ENCODE results near the gene HOGA1.
"Not testable (repeated sequence)": the region's sequence is repeated elsewhere in the genome, so short reads cannot be mapped to it uniquely, and the experiment has no call there.

HOGA1 gene

DNA sequence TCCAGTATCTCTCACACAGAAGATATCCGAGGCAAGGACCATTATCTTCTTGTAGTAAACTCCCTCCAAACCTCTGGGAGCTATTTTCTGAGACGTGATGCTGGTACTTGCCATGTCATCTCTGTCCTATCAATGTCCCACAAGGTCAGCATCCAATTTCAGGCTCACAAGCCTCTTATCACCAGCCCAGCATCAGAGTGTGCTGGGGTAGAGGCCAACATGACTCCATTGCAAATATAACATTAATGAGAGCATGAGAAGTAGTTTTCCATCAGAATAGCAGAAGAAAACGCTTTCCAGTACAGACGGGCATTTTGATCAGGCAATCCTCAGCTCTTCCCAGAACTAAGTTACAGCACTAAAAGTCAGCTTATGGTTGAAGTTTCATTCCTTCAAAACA lies 43.5 kb downstream of the HOGA1 start:
- Histone ChIP-seq H3K4me3 (ENCODE audit: low read length) (no peak overlapping the region), H3K9ac (ENCODE audit: low read length) (no peak overlapping the region), H3K36me3 (ENCODE audit: control insufficient read depth, insufficient read depth, low read length, severe bottlenecking) (no peaks in the 10 kb centered on the region), H3K9me3 (ENCODE audit: control insufficient read depth, low read length) (no peaks in the 10 kb centered on the region), H3K27me3 (replicated peaks; ENCODE audit: control insufficient read depth, insufficient read depth, low read length) (no peaks in the 10 kb centered on the region), H3K4me1 (ENCODE audit: control insufficient read depth, insufficient read depth, low read length) (no peaks in the 10 kb centered on the region)
- DNase-seq (ENCODE audit: low read depth) = no peak

DNA sequence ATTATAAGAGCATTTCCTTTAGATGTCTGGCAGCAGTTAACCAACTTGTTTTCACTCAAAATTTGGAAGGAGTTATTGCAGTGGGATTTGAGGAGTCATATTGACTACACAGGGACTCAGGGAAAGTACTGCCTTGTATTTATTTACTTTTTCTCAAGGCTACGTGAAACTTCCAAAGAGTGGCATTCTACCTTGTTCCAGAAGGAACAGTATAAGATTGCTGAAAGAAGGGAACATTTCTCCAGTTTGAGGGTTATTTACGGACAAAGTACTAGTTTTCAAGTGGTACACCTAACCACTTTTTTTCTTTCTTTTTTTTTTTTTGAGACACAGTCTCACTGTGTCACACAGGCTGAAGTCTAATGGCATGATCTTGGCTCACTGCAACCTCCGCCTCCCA lies 44.0 kb downstream of the HOGA1 start:
- Histone ChIP-seq H3K9ac (ENCODE audit: low read length) (no peak overlapping the region), H3K4me1 (ENCODE audit: control insufficient read depth, insufficient read depth, low read length) (no peaks in the 10 kb centered on the region), H3K4me3 (ENCODE audit: low read length) (no peak overlapping the region), H3K36me3 (ENCODE audit: control insufficient read depth, insufficient read depth, low read length, severe bottlenecking) (no peaks in the 10 kb centered on the region), H3K9me3 (ENCODE audit: control insufficient read depth, low read length) (no peaks in the 10 kb centered on the region), H3K27me3 (replicated peaks; ENCODE audit: control insufficient read depth, insufficient read depth, low read length) (no peaks in the 10 kb centered on the region)
- DNase-seq (ENCODE audit: low read depth) = no peak

DNA sequence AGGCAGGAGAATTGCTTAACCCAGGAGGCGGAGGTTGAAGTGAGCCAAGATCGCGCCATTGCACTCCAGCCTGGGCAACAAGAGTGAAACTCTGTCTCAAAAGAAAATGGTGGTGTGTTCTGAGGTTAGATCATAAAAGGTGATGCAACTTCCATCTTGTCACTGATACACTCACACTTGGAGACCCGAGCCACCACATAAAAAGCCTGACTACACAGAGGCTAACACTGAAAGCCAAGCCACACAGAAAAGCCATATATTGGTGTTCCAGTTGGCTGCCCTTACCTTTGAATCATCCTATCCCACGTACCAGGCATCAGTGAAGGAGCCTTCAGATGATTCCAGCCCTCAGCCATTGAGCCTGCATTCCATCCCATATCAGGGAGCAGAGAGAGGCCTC lies 45.1 kb downstream of the HOGA1 start:
- Histone ChIP-seq H3K36me3 (ENCODE audit: control insufficient read depth, insufficient read depth, low read length, severe bottlenecking) (no peaks in the 10 kb centered on the region), H3K27me3 (replicated peaks; ENCODE audit: control insufficient read depth, insufficient read depth, low read length) (no peaks in the 10 kb centered on the region), H3K4me3 (ENCODE audit: low read length) (no peak overlapping the region), H3K9me3 (ENCODE audit: control insufficient read depth, low read length) (no peaks in the 10 kb centered on the region), H3K4me1 (ENCODE audit: control insufficient read depth, insufficient read depth, low read length) (no peaks in the 10 kb centered on the region), H3K9ac (ENCODE audit: low read length) (no peak overlapping the region)
- DNase-seq (ENCODE audit: low read depth) = no peak

DNA sequence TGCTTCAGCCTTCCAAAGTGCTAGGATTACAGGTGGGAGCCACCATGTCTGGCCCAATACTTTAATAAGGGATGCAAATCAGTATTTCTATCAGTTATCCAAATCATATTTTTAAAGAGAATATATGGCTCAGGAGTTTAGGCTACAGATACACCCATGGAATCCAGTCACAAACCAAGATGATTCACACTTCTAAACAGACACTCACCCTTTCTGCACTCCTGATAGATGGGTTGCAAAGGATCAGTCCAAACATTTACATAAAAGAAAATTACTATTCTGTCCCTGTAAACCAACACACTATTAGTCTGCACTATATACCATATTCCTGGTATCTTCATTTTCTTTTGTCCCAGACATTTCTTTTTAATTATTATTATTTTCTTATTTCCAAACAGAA lies 46.9 kb downstream of the HOGA1 start:
- Histone ChIP-seq H3K27me3 (replicated peaks; ENCODE audit: control insufficient read depth, insufficient read depth, low read length) (no peaks in the 10 kb centered on the region), H3K9me3 (ENCODE audit: control insufficient read depth, low read length) (no peaks in the 10 kb centered on the region), H3K4me1 (ENCODE audit: control insufficient read depth, insufficient read depth, low read length) (no peaks in the 10 kb centered on the region), H3K36me3 (ENCODE audit: control insufficient read depth, insufficient read depth, low read length, severe bottlenecking) (no peaks in the 10 kb centered on the region), H3K9ac (ENCODE audit: low read length) (no peak overlapping the region), H3K4me3 (ENCODE audit: low read length) (no peak overlapping the region)
- DNase-seq (ENCODE audit: low read depth) = no peak

DNA sequence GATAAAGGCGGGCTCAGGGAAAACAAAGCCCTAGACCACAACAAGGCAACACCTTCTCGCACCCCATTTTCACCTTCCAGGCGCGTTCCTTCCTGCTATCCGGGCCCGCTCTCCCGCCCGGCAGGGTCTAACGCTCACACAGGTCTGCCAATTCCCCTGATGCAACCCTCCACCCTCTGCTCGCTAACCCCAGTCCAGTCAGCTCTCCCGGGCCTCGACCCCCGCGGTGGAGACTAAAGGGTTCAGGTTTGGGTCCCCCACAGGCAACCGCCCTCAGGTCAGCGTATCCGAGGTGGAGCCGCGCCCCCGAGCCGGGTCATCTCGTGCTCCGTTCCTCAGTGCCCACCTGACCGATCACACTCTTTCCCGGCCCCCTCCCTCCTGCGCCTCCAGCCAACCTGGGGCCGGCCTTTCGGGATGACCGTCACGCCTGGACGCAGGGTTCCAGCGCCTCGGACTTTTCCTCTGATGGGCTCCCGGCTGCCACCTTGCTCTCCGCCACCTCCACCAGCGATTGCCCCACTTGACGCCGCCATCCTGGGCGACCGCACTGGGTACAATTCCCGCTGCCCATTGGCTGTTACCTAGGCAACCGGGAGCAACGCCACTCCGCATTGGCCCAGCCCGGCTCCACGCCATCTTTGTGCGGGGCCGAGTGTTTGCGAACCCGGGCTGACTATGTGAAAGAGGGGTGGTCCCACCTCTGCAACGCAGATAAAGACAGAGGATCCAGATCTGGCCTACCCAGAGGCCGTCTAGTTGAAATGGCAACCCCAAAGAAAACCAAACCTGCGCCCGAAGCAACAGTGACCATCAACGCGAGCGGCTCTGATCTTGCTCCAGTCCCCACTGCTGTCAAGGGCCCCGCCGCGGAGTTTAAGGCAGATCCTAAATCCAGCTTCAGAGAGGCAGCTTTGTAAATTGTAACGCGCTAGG lies 49.0 kb downstream of the HOGA1 start, which contains the start of gene MORN4:
TSS of gene MORN4 (minus strand) at position 552 of the 936 bp plus-strand sequence. CDS start 13,847 bp downstream, outside the sequence.
- H3K9me3 ChIP-seq (ENCODE audit: control insufficient read depth, low read length) = no peaks in the 10 kb centered on the region
- DNase-seq (ENCODE audit: low read depth) = peak; percentile 97
- H3K27me3 ChIP-seq (replicated peaks; ENCODE audit: control insufficient read depth, insufficient read depth, low read length) = no peaks in the 10 kb centered on the region
- peak within 1 kb of the TSS; percentile 88 for H3K4me3 ChIP-seq (ENCODE audit: low read length)
- H3K9ac ChIP-seq (ENCODE audit: low read length) = peak within 1 kb of the TSS; percentile 80
- H3K4me1 ChIP-seq (ENCODE audit: control insufficient read depth, insufficient read depth, low read length) = no peaks in the 10 kb centered on the region
- no peaks in the 10 kb centered on the region for H3K36me3 ChIP-seq (ENCODE audit: control insufficient read depth, insufficient read depth, low read length, severe bottlenecking)

DNA sequence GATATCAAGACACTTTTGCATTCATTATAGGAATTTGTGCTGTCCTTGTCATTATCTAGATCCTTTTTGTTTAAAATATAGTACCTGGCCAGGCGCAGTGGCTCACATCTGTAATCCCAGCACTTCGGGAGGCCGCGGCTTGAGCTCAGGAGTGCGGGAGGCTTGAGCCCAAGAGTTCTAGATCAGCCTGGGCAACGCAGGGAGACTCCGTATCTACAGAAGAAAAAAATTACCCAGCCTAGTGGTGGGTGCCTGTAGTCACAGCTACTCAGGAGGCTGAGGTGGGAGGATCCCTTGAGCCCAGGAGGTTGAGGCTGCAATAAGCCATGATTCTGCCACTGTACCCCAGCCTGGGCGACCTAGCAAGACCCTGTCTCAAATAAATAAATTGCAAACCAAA lies 49.7 kb downstream of the HOGA1 start:
- peak overlapping the region; percentile 88 for H3K4me3 ChIP-seq (ENCODE audit: low read length)

DNA sequence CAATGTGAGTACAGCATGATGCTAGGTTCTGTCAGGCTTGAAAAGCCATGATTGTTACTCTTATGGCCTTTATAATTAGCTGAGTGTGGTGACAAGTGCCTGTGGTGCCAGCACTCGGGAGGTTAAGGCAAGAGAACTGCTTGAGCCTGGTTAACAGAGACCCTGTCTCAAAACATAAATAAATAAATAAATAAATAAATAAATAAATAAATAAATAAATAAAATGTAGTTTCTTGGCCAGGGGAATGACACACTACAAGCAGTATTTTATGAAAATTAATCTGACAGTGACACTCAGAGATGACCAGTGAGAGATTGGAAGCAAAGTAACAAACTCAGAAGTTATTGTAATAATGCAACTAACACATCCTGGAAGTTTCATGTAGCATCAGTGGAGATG lies 51.4 kb downstream of the HOGA1 start:
- no peak for DNase-seq (ENCODE audit: low read depth)
- no peak overlapping the region for H3K4me3 ChIP-seq (ENCODE audit: low read length)
- H3K9me3 ChIP-seq (ENCODE audit: control insufficient read depth, low read length) = no peaks in the 10 kb centered on the region
- no peak overlapping the region for H3K9ac ChIP-seq (ENCODE audit: low read length)
- no peaks in the 10 kb centered on the region for H3K36me3 ChIP-seq (ENCODE audit: control insufficient read depth, insufficient read depth, low read length, severe bottlenecking)
- H3K27me3 ChIP-seq (replicated peaks; ENCODE audit: control insufficient read depth, insufficient read depth, low read length) = no peaks in the 10 kb centered on the region
- no peaks in the 10 kb centered on the region for H3K4me1 ChIP-seq (ENCODE audit: control insufficient read depth, insufficient read depth, low read length)

More for the DNA sequence above, 49.7 kb downstream of the HOGA1 start:
- no peaks in the 10 kb centered on the region for H3K9me3 ChIP-seq (ENCODE audit: control insufficient read depth, low read length)
- no peak for DNase-seq (ENCODE audit: low read depth)
- H3K9ac ChIP-seq (ENCODE audit: low read length) = peak overlapping the region; percentile 80
- H3K4me1 ChIP-seq (ENCODE audit: control insufficient read depth, insufficient read depth, low read length) = no peaks in the 10 kb centered on the region
- no peaks in the 10 kb centered on the region for H3K36me3 ChIP-seq (ENCODE audit: control insufficient read depth, insufficient read depth, low read length, severe bottlenecking)
- H3K27me3 ChIP-seq (replicated peaks; ENCODE audit: control insufficient read depth, insufficient read depth, low read length) = no peaks in the 10 kb centered on the region

DNA sequence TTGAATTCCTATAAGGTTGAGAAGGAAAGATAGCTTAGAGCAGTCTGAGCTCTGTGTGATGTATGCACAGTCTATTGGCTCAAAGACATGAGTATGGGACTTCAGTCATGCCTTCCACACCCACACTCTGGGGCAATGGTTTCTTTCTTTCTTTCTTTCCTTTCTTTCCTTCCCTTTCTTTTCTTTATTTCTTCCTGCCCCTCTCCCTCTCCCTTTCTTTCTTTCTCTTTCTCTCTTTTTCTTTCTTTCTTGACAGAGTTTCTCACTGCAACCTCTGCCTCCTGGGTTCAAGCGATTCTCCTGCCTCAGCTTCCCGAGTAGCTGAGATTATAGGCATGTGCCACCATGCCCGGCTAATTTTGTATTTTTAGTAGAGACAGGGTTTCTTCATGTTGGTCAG lies 54.9 kb downstream of the HOGA1 start:
- H3K27me3 ChIP-seq (replicated peaks; ENCODE audit: control insufficient read depth, insufficient read depth, low read length); H3K4me3 ChIP-seq (ENCODE audit: low read length); H3K9me3 ChIP-seq (ENCODE audit: control insufficient read depth, low read length); DNase-seq (ENCODE audit: low read depth); H3K36me3 ChIP-seq (ENCODE audit: control insufficient read depth, insufficient read depth, low read length, severe bottlenecking); H3K9ac ChIP-seq (ENCODE audit: low read length): not testable (repeated sequence)
- H3K4me1 ChIP-seq (ENCODE audit: control insufficient read depth, insufficient read depth, low read length) = peaks cover 17% of the 10 kb centered on the region

DNA sequence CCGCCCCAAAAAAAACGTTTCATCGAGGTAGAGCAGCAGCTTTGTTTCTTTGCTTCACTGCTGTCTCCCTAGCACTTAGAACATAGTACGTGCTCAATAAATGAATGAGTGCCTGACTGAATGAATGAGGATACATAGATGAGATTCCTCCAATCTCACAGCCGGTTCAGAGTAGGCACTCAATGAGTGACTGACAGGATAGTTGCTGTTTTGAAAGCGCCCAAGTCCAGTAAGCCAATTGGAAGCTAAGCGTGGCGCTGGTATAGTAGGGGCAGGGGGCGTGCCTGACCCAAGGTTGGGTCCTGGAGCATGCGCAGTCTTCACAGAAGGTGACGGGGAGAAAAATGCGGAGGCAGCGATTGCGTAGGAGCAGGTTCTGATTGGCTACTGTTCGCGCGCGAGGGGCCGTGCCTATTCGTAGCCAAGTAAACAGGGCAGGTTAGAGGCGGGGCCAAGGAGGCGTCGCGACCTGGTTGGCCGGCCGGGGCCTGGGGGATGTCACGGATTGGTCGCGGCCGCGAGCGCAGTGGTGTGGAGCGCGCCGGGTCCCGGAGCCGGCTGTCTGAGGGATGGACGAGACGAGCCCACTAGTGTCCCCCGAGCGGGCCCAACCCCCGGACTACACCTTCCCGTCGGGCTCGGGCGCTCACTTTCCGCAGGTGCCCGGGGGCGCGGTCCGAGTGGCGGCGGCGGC lies 56.1 kb downstream of the HOGA1 start, which contains the start of gene PI4K2A:
TSS of gene PI4K2A (plus strand) at position 498 of the 694 bp plus-strand sequence. CDS start at position 570, 72 bp downstream.
- H3K36me3 ChIP-seq (ENCODE audit: control insufficient read depth, insufficient read depth, low read length, severe bottlenecking) = peaks cover 14% of the 10 kb centered on the region
- peak; percentile 100 for DNase-seq (ENCODE audit: low read depth)
- no peaks in the 10 kb centered on the region for H3K27me3 ChIP-seq (replicated peaks; ENCODE audit: control insufficient read depth, insufficient read depth, low read length)
- H3K9me3 ChIP-seq (ENCODE audit: control insufficient read depth, low read length) = no peaks in the 10 kb centered on the region
- H3K9ac ChIP-seq (ENCODE audit: low read length) = peak within 1 kb of the TSS; percentile 94
- peaks cover 21% of the 10 kb centered on the region for H3K4me1 ChIP-seq (ENCODE audit: control insufficient read depth, insufficient read depth, low read length)
- peak within 1 kb of the TSS; percentile 87 for H3K4me3 ChIP-seq (ENCODE audit: low read length)

DNA sequence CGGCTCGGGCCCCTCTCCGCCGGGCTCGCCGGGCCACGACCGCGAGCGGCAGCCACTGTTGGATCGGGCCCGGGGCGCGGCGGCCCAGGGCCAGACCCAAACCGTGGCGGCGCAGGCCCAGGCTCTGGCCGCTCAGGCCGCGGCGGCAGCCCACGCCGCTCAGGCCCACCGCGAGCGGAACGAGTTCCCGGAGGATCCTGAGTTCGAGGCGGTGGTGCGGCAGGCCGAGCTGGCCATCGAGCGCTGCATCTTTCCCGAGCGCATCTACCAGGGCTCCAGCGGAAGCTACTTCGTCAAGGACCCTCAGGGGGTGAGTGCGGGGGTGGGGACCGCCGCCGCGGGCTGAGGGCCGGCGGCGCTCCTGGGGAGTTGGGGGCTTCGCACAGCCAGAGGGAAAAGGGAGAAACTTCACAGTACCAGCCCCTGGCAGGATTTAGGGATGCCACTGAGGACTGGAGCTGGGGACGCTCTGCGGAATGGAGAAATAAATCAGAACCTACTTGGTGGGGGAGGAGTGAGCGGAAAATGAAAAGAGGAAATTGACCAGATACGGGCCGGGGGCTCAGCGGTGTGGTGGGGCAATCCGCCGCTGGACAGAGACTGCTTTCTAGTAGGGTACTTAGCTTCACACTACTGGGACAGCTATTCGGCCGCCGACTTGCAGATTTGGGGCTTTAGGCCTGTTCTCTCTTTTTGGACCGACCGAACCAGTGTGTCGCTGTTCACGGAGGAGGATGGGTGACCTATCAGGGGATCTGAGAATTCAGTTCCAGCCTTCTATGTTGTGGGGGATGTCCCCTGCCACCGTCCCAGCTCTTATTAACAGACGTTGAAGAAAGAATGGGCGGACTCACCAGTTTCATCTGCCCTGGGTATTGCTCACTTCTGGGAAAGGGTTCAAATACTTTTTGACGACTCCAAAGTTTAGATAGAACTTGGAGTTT lies 57.0 kb downstream of the HOGA1 start:
- peak; percentile 70 for DNase-seq (ENCODE audit: low read depth)
- Histone ChIP-seq H3K9ac (ENCODE audit: low read length) (peak overlapping the region; percentile 94), H3K9me3 (ENCODE audit: control insufficient read depth, low read length) (no peaks in the 10 kb centered on the region)

More for the DNA sequence above, 57.0 kb downstream of the HOGA1 start:
- H3K4me3 ChIP-seq (ENCODE audit: low read length) = peak overlapping the region; percentile 87
- H3K27me3 ChIP-seq (replicated peaks; ENCODE audit: control insufficient read depth, insufficient read depth, low read length) = no peaks in the 10 kb centered on the region
- H3K36me3 ChIP-seq (ENCODE audit: control insufficient read depth, insufficient read depth, low read length, severe bottlenecking) = peaks cover 19% of the 10 kb centered on the region
- peaks cover 21% of the 10 kb centered on the region for H3K4me1 ChIP-seq (ENCODE audit: control insufficient read depth, insufficient read depth, low read length)
